ENCODE data around the gene PDE2A.

Gene PDE2A

DNA sequence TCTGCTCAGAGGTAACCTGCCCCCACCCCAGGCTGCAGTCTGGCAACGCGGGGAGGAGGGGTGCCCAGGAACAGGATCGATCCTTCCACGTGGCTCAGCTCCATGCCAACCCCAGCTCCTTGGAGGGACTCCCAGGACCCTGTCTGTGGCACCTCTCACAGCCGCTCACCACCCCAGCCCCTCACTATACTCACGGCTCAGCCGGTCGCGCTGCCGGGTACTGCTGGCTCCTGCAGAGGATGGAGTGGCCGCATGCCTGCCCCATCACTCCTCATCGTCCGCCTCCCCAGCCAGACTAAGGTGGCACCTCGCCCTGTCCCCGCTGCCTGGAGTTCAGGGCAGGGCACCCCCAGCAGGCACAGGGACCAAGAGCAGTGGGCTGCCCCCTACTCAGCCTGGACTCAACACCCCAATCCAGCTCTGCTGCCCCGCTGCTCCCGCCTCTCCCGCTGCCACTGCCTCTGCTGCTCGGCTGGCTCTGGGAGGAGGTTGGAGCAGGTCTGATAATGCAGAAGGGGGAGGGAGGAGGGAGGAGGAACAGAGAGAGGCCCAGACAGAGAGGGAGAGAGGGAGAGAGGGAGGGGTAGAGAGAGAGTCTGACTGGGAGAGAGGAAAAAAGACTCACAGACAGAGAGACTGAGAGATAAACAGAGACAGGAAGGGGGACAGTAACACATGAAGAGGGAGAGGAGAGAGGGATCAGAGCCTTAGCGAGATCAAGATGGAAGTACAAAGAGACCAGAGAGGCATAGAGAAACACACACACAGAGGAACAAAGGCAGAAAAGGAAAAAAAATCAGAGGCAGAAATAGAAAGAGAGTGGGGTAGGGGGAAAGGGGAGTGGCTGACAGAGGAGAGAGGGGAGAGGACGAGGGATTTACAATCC, at the start of gene PDE2A:
PDE2A (minus strand) TSS at position 480 of the 886 bp plus-strand sequence; CDS start at position 265, 215 bp downstream.
- in situ Hi-C loops (cut with HindIII; ENCODE audit: low sequenced_read_pairs): loop anchor here (25.0 kb wide), 1 partner anchor 513 kb away; no protein-coding TSS in a partner anchor

DNA sequence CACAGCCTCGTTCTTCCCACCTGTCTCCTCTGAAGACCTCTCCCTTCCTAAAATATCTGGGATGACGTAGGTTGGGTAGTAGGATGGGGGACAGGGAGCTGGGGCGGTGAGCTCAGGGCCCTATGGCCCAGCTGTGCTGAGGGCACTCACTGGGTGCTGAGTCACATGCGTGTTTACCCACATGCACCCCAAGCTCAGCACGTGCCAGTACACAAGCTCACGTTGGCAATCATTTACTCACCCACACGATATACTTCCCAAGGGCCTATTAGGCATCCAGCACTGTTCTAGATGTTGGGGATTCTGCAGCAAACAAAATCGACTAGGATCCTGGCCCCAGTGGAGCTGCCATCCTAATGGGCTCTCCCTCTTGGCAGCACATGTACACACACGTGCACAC, 49.3 kb upstream of the PDE2A start:
- in situ Hi-C loops (cut with HindIII; ENCODE audit: low sequenced_read_pairs): no loop called here

DNA sequence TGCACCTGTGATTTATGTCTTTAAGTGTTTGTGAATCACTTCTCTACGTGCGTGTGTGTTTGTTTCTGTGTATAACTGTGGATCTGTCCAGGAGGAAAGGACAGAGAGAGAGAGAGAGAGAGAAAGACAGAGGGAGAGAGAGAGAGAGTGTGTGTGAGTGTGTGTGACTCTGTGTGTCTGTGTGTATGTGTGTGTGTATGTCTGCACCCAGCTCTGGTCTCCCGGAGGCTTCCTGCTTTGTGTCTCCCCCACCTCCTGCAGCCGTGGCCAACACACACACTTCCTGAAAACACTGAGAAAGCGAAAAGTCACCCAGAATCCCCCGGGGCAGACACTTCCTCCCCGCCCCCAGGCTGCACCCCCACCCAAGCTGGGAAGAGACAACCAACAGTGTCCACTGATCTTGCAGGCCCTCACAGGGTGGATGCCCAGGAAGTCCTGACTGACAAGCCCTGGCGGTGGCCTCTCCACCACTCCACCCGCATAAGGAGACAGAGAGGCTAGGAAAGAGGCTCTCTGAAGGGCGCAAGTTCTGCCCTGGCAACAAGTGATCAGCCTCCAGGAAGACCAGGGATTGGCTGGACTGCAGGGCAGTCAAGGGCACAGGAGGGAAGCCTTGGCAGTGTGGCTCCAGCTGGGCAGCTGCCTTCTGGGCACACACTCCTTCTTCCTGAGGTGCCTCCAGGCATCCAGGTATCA, 48.0 kb upstream of the PDE2A start:
- in situ Hi-C loops (cut with HindIII; ENCODE audit: low sequenced_read_pairs): no loop called here

DNA sequence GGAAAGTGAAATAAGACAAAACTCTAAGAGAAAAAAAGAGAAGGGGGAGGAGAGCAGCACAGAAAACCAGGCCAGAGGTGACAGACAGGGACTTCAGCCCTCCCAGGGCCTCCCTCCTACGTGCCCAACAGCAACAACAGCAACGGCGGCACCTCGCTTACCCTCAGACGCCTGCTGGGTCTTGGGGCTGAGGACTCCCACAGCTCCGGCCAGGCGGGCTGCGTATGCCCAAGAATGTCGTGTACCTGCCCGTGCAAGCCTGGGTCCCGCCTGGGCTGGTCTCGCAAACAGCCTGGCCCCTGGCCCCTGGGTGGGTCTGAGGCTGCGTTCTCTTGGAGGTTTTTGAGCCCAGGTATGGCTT, 47.4 kb upstream of the PDE2A start:
- in situ Hi-C loops (cut with HindIII; ENCODE audit: low sequenced_read_pairs): no loop called here

DNA sequence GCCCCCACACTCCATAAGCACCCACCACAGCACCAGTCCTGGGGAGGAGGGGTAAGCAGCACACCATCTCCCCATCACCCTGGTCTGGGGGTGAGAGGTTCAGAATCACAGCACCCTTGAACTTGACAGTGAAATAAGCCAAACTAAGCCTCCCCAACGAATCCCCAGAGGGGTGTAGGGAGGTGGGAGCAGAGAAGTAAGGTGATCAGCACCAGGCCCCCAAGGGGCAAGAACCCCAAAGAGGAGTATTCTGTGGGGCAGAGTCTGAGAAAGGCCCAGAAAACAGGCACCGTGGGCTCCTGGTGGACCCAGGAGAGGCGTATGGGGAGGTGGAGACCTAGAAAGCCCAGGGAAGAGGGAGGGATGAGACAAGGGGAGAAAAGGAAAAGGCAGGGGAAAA, 47.1 kb upstream of the PDE2A start:
- in situ Hi-C loops (cut with HindIII; ENCODE audit: low sequenced_read_pairs): no loop called here

DNA sequence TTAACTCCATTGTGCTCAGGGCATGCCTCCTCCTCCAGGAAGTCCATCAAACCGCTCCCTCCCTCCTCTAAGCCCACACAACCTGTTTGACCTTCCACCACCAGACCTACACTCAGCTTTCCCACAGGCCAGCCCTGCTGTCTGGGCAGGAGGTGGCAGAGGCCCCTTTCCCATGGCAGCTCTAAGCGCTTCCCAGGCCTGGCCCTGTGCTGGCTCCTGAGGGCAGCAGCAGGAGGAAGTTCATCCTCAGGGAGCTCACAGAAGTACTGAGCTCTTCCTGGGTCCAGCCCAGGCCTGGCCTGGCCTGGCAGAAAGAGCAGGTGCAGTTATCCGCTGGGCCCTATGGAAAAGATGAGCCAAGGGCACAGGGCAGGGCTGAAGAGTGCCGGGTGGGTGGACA, 46.6 kb upstream of the PDE2A start:
- in situ Hi-C loops (cut with HindIII; ENCODE audit: low sequenced_read_pairs): no loop called here

DNA sequence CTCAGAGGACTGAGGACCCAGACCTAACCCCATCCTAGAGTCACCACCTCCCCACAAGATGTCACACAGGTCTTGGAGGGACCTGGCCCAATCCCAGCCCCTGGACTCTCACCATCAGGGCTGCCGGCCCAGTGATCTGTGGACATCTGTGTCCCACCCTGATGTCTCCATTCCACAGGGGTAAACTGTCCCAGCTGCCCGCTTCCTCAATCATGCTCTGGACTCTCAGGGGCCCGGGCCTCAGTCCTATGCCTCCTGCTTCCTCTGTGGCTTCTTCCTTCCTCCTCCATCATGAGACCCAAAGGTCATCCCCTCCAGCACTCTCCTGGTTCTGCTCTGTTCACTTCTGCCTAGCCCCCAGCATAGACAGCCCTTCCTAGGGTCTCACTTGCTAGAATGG, 45.8 kb upstream of the PDE2A start:
- in situ Hi-C loops (cut with HindIII; ENCODE audit: low sequenced_read_pairs): no loop called here

DNA sequence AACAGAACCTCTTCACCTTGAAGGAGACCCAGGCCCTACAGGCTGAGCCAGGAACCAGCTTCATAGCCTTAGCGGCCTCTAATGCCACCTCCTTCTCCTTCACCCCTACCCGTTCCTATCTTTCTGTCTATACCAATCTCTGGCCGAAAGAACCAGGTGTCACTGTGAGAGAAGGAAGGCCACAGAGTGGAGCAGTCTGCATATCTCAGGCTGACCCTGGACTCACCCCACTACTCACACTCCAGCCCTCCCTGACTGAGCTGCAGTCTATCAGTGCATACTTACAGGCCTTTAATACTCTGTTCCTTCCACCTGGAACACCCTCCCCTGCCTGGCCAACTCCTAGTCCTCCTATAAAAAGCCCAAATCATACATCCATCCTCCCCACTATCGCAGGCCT, 45.3 kb upstream of the PDE2A start:
- in situ Hi-C loops (cut with HindIII; ENCODE audit: low sequenced_read_pairs): no loop called here

DNA sequence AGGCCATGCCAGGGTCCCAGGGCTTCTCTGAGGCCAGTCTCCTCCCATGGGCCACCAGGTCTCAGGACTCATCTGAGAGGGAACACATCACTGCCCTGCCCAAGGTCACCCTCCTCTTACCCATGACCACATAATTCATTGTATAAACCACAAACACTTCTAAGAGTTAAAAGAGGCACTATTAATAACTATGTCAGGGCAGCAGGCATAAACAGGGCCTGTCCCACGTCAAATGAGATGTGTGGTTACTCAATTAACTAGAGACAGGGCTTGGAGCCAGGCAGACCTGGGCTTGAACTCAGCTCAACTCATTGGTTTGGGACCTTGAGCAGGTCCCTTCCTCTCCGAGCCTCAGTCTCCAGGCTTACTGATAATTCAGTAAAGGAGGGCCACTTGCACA, 44.9 kb upstream of the PDE2A start:
- in situ Hi-C loops (cut with HindIII; ENCODE audit: low sequenced_read_pairs): no loop called here

DNA sequence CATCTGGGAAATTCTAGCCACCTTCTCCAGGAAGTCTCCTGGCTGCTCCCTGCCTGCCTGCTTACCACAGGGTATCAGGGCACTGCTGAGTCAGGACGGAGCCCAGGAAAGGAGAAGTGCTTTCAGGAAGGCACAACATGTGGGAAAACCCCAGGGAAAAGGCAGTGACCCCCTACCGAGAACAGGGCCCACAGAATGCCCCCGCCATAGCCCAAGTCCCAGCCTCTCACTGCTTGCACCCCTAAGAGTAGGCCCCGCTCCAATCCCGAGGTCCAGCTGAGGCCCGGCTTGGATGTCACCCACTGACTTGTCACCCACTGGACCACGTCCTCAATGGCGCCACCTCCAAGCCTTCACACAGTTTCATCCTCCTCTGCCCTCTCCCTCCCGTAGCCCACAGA, 43.9 kb upstream of the PDE2A start:
- in situ Hi-C loops (cut with HindIII; ENCODE audit: low sequenced_read_pairs): no loop called here

DNA sequence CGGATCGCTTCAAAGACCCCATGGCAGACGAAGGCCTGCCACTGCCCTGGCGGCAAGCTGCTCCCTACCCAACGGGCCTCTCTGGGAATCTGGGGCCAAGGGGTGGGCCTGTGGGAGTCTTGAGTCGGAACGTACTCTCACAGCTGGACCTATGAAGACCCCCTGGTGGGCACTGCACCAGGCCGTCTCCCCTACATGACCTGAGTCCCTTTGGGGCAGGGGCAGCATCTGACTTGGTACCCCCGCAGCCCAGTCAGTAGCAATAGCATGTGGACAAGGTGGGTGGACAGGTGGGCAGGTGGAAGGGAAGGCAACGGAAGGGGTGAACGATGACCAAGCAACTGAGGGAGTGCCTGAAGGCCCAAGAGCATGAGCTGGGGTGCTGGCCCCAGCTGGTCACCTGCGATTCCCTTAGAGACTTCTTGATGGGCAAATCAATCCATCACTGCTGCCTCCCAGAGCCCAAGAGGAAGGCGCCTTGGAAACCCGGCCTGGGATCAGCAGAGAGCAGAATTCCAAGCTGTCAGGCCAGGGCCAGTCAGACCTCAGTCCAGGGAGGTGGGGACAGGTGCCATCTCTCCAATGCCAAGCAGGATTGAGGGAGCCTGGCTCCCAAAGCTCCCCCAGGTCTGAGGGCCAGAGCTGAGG, 42.7 kb upstream of the PDE2A start:
- in situ Hi-C loops (cut with HindIII; ENCODE audit: low sequenced_read_pairs): no loop called here

DNA sequence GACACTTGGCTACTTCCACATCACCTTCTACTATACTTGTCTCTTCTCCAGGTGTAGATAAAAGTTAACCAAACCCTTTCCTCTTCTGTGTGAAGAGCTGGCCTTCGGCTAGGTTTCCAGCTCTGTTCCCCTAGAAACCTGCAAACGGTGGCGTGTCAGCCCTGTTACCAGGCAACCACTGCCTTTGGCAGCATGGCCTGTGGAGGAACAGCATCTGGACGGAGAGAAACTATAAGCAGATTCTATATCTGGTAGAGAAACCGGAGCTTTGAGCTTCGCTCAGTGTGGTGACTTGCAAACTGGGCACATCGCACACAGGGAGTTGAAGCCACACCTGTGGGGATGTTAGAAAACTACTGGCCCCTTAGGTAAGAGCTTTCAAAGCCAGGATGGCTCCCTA, 42.1 kb upstream of the PDE2A start:
- in situ Hi-C loops (cut with HindIII; ENCODE audit: low sequenced_read_pairs): no loop called here

DNA sequence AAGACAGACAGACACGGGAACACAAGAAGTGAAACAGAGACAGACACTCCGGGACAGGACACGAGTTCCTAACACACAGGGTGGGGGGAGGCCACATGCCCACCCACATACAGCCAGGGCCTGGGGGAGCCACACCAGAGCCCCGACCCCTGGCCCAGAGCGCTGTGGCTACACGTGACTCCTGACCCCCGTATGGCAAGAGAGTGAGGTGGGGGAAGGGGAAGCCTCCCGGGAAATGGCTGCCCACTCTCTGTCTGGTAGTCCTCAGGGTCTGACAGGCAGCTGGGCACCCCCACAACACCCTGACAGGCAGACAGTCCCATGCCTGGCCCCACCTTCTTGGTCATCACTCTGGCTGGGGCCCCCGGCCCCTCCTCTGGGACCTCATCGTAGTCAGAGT, 38.6 kb upstream of the PDE2A start:
- in situ Hi-C loops (cut with HindIII; ENCODE audit: low sequenced_read_pairs): no loop called here

DNA sequence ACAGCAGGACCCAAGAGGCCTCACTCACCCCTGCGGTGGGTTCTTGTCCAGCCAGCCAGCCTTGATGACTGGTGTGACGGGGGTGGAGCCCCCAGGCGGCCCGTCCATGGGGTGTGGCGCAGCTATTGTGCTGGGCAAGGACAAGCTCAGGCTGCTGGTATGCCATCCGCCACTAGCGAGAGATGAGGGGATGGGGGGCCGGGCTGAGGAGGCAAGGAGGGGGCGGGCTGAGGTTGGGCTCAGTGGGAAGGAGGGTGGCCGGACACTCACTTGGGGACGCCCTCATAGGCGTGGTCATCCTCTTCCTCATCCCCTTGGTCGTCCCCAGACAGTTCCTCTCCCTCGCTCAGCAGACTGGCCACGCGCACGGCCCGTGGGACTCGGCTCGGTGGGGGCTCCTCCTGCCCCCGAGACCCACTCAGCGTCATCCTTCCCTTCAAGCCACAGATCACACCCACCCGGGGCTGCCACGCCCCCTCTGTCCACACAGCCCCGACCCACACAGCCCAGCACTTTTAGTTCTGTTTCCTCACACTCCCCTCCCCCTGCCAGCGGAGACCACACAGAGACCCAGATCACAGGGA, 38.0 kb upstream of the PDE2A start:
- in situ Hi-C loops (cut with HindIII; ENCODE audit: low sequenced_read_pairs): no loop called here

DNA sequence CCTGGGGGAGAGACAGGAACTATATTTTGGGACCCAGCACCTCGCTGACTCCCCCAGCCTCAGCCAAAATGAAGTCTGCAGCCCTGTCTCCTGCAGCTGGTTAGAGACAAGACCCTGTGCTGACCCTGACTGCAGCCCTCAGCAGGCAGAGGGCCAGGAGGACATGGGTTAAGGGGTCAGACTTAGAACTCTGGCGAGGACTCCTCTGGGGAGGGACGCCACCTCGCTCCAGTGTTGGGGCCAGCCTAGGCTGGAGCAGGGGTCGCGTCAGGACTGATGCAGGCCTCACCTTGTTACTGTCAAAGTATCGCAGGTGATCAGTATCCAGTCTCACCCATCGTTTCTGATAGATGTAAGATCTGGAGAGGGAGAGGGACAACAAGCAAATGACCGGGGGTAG, 36.9 kb upstream of the PDE2A start:
- in situ Hi-C loops (cut with HindIII; ENCODE audit: low sequenced_read_pairs): no loop called here

DNA sequence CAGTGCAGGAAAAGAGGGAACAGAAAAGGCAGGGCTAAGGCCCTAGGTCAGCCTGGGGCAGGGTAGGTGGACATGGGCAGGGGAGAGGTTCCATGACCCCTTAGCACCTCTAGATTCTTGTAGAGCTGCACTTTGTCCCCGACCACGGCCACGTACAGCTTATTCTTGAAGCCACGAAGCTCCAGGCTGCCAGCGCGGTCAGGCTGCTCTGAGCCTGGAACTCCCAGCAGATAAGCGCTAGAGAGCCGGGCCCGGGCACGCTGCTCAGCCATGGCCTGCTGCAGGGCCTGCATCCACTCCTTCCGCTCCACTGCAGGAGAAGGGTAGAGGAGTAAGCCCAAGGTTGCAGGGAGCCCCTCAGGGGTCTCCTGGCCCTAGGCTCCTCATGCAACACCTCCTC, 36.1 kb upstream of the PDE2A start:
- in situ Hi-C loops (cut with HindIII; ENCODE audit: low sequenced_read_pairs): no loop called here

DNA sequence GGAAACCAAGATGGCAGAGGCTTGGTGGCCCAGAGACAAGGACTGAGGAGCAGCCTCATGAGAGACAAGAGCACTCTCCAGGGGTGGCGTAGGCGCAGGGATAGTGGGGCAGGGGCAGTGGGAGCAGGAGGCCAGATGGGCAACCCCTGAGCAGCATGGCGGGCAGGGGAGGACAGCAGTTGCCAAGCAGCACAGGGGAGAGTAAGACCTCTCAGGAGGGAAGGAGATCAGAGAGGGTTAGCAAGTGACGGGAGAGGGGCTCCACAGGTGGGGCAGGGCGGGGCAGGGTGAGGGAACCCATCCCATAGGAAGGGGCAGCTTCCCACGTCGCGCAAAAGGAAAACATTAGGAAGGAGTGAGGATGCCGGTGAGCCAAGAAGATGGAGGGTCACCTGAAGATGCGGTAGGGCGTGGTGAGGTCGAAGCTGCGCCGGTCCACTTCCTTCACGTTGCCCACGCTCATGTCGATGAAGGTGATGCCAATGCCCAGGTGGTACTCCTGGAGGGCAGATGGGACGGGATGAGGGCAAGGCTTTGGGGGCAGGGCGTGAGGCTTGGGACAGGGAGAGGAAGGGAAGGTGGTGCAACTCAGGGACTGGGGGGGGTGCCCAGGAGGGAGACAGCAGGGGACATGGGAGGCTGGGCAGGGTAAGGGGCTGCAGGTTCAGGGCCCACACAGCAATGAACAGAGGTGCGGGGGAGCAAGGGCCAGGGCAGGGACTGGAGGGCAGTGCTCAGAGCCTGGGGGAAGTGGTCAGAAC, 35.4 kb upstream of the PDE2A start:
- in situ Hi-C loops (cut with HindIII; ENCODE audit: low sequenced_read_pairs): no loop called here

DNA sequence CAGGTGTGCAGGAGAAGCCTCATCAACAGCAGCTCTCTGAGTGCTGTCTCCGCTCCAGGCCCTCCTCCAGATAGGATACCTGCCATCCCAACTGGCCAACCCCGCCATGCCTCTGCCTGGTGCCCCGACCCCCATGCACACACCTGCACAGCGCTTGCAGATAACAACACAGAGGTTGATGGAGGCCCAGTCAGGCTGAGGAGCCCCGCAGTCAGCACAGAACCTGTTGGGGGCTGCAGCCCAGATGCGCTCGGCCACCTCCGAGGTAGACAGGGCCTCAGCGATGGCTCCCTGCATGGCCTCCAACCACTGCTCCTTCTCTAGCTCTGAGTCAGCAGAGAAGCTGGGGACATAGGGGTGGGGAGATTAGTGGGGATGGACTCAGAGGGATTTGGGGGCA, 32.8 kb upstream of the PDE2A start:
- in situ Hi-C loops (cut with HindIII; ENCODE audit: low sequenced_read_pairs): no loop called here

DNA sequence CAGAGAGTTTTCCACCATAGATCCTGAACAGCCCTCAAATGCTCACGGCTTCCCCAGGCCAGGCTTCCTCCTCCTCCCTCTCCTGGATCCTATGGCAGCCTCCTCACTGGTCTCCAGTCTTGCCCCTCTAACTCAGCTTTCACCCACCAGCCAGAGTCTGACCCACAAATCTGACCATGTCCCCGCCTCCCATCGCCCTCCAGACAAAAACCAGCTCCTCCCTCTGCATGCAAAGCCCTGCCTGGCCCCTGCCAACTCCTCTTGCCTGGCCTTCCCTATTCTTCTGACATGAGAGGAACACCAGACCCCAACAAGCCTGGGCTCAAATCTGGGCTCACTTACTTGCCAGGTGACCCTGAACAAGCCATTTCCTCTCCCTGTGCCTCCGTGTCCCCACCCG, 32.4 kb upstream of the PDE2A start:
- in situ Hi-C loops (cut with HindIII; ENCODE audit: low sequenced_read_pairs): no loop called here

DNA sequence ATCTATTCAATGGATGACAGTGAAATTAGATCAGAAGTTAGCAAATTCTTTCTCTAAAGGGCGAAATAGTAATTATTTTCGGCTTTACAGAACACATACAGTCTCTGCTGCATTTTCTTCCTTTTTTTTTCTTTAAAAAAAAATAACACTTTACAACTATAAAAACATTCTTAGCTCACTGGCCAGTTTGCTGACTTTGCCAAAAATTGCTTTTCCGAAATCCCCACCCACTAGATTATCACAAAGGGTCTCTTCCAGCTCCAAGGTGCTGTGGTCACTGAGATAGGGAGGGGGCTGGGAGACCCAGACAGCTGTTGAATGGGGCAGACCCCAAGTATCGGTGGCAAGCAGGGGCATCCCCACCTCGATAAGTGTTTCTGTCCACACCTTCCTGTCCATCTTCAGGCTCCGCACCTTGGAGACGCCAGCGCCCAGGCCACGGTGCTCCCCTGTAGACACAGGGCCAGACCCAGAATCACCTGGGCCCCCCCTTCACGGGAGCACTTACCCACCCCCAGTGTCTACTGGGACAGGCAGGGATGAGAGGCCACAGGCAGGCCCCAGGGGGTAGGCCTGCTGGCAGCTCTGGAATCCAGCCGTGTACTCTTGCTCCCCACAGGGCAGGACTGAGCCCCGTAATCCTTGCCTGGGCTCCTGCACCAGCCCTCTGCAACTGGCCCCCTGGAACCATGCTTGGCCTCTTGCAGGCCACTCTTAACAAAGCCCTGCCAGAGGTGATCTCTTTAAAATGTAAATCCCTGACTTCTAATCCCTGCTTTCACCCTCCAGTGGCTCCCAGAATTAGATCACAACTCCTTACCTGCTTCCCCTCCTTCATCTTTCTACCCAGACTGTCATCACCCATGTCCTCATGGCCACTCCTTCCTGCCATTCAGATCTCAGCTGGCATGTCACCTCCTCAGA, 31.5 kb upstream of the PDE2A start:
- in situ Hi-C loops (cut with HindIII; ENCODE audit: low sequenced_read_pairs): no loop called here
